ENCODE measurements around the gene MTA2. TPM values are rescaled to one million over a fixed set of nuclear protein-coding genes. Genes with fewer than 3 reads are reported as not detected.

Gene MTA2
- total RNA-seq, 2 experiments from 2014 or later = 231 to 233 TPM

DNA sequence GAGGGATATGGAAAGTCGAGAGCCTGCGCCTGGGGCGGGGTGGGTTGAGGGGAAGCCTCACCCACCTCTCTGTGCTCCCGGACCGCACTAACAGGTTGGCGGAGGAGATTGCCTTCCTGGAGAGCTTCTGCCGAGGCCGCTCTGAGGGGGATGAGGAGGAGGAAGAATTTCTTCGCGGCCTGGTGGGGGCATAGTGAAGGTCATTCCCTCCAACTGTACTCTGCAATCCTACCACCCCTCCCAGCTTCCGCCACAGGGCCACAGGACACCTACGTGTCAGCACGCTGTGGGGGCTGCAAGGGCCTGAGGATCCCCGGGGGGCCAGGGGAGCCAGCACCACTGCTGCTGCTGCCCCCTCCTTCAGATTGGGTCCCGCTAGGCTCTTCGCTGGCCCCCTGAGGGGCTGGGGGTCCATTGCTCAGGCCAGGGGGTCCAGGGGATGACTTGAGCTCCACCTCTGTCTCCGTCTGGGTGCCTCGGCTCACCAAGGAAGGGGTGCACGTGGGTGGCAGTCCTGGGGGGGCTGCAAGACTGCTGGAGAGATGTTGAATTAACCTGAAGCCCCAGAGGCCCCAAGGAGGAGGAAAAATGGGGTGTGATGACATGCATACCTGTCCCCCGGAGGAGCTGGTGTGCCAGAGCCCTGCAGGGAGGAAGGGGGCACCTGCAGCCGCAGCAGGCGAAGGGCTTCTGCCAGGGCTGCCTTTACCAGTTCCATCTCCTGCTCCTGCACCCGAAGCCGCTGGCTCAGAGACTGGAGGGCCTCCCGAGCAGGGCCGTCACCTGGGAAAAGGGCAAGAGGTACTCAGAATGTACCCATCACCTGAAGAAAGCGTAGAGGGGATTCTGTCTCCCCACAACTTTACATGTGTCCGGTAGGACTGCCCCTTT, 9.4 kb upstream of the MTA2 start:
- Mint-ChIP-seq H3K4me1 (peaks cover 39% of the 10 kb centered on the region), H3K9me3 (no peaks in the 10 kb centered on the region), H3K27me3 (no peaks in the 10 kb centered on the region), H3K27ac (peak overlapping the region; percentile 93), H3K36me3 (peaks cover 15% of the 10 kb centered on the region), H3K4me3 (peak overlapping the region; percentile 90)
- POLR2A ChIA-PET = interaction anchor here (0.6 to 5.0 kb wide), 18 partner anchors 8 to 270 kb away, joined by 3 to 50 read pairs (median 7); partner anchors contain the start of genes B3GAT3, C11orf98, CSKMT and GANAB
- ATAC-seq (ENCODE audit: low read depth) (no peak), DNase-seq (no peak)

- H3K4me3 Mint-ChIP-seq = peak overlapping the region; percentile 90
- POLR2A ChIA-PET = interaction anchor here (1.0 to 5.0 kb wide), 8 partner anchors 9 to 271 kb away, joined by 3 to 50 read pairs (median 22); partner anchors contain the start of genes B3GAT3, C11orf98, CSKMT and INTS5
- H3K27me3 Mint-ChIP-seq = no peaks in the 10 kb centered on the region
- H3K36me3 Mint-ChIP-seq = peaks cover 16% of the 10 kb centered on the region
- ATAC-seq (ENCODE audit: low read depth) (no peak), DNase-seq (no peak)
- peaks cover 39% of the 10 kb centered on the region for H3K4me1 Mint-ChIP-seq
- peak overlapping the region; percentile 93 for H3K27ac Mint-ChIP-seq
- no peaks in the 10 kb centered on the region for H3K9me3 Mint-ChIP-seq
Measured at GRCh38 chr11:62610403-62610802, 8.7 kb upstream of the MTA2 start.

DNA sequence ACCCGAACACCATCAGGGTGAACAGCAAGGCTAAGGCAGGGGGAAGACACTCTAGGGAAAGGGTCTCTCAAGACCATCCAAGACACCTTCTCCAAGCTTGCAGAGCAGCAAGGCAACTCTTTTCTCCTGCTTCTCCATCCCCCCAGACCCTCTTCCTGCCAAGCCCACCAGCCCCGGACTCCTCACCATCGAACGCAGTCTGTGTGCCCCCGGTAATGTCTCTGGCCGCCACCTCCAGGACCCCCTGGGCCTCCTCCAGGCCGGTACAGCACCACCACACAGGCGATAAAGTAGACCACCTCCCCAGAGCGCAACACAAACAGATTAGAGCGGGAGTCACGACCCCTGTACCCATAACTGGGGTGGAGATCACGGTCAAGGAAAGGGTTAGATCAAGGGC, 7.1 kb upstream of the MTA2 start:
- Mint-ChIP-seq H3K4me1 (peaks cover 31% of the 10 kb centered on the region), H3K27ac (peak overlapping the region; percentile 30), H3K9me3 (no peaks in the 10 kb centered on the region), H3K36me3 (peaks cover 23% of the 10 kb centered on the region), H3K27me3 (no peaks in the 10 kb centered on the region), H3K4me3 (peak overlapping the region; percentile 22)
- ATAC-seq (ENCODE audit: low read depth) = no peak
- DNase-seq = no peak
- POLR2A ChIA-PET = interaction anchor here (0.7 to 2.0 kb wide), 5 partner anchors 9 to 41 kb away, joined by 3 to 12 read pairs (median 8); partner anchors contain the start of genes B3GAT3 and TUT1

GRCh38 chr11:62607714-62608113, 6.0 kb upstream of the MTA2 start:
- Mint-ChIP-seq H3K9me3 (no peaks in the 10 kb centered on the region), H3K4me1 (peaks cover 28% of the 10 kb centered on the region), H3K27ac (no peak overlapping the region), H3K4me3 (no peak overlapping the region), H3K36me3 (peaks cover 28% of the 10 kb centered on the region), H3K27me3 (no peaks in the 10 kb centered on the region)
- POLR2A ChIA-PET = interaction anchor here (0.7 to 2.0 kb wide), 3 partner anchors 9 to 212 kb away, joined by 3 to 12 read pairs (median 10); partner anchors contain the start of gene TUT1
- ATAC-seq (ENCODE audit: low read depth) (no peak), DNase-seq (no peak)

- peaks cover 28% of the 10 kb centered on the region for H3K4me1 Mint-ChIP-seq
- H3K36me3 Mint-ChIP-seq = peaks cover 32% of the 10 kb centered on the region
Measured at GRCh38 chr11:62605902-62606301, 4.2 kb upstream of the MTA2 start.

GRCh38 chr11:62605467-62605866, 3.8 kb upstream of the MTA2 start:
- ATAC-seq (ENCODE audit: low read depth) (no peak), DNase-seq (no peak)
- Mint-ChIP-seq H3K27ac (no peak overlapping the region), H3K36me3 (peaks cover 34% of the 10 kb centered on the region), H3K27me3 (no peaks in the 10 kb centered on the region), H3K9me3 (no peaks in the 10 kb centered on the region), H3K4me1 (peaks cover 27% of the 10 kb centered on the region), H3K4me3 (no peak overlapping the region)
- POLR2A ChIA-PET = interaction anchor here (1.0 to 1.2 kb wide), 2 partner anchors 13 to 41 kb away, joined by 3 read pairs; partner anchors contain the start of gene GANAB

More at GRCh38 chr11:62605902-62606301, 4.2 kb upstream of the MTA2 start:
- Mint-ChIP-seq H3K9me3 (no peaks in the 10 kb centered on the region), H3K27ac (no peak overlapping the region), H3K4me3 (no peak overlapping the region), H3K27me3 (no peaks in the 10 kb centered on the region)
- ATAC-seq (ENCODE audit: low read depth) (no peak), DNase-seq (no peak)
- POLR2A ChIA-PET = interaction anchor here (1.0 to 1.2 kb wide), 2 partner anchors 14 to 41 kb away, joined by 3 read pairs; partner anchors contain the start of gene GANAB

- Mint-ChIP-seq H3K4me1 (peaks cover 27% of the 10 kb centered on the region), H3K9me3 (no peaks in the 10 kb centered on the region), H3K27ac (no peak overlapping the region), H3K27me3 (no peaks in the 10 kb centered on the region), H3K36me3 (peaks cover 40% of the 10 kb centered on the region), H3K4me3 (no peak overlapping the region)
- POLR2A ChIA-PET = interaction anchor here (1.2 to 1.7 kb wide), 3 partner anchors 17 to 68 kb away, joined by 3 to 5 read pairs (median 3); partner anchors contain the start of genes B3GAT3, INTS5, LBHD1 and UQCC3
- DNase-seq = no peak
- ATAC-seq (ENCODE audit: low read depth) = no peak
Measured at GRCh38 chr11:62604460-62605120, 2.9 kb upstream of the MTA2 start.

DNA sequence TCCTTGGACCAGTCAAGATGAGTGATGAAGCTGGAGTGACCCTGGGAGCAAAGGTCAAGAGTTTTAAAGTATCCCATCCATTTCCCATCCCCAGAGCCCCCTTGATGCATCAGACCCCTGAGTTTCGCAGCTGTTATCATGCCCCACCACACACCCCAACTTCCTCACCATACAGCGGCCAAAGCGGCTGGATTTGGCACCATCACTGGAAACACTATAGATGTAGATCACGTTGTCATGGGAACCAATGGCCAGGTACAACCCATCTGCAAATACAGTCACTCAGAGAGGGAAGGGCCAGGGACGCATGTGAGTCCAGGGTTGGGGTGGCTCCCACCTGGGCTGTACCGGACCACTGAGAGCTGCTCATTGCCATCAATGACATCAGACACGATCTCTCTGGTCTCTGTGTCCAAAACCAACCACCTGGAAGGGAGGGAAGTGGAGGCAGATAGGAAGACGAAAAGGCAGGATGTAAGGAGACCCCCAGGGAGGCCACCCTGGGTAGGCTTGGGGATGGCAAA, 2.2 kb upstream of the MTA2 start:
- Mint-ChIP-seq H3K4me1 (peaks cover 27% of the 10 kb centered on the region), H3K36me3 (peaks cover 43% of the 10 kb centered on the region), H3K27me3 (no peaks in the 10 kb centered on the region), H3K9me3 (no peaks in the 10 kb centered on the region), H3K4me3 (no peak overlapping the region), H3K27ac (no peak overlapping the region)
- no peak for ATAC-seq (ENCODE audit: low read depth)
- no peak for DNase-seq
- POLR2A ChIA-PET = interaction anchor here (1.2 to 3.8 kb wide), 5 partner anchors 8 to 68 kb away, joined by 3 to 83 read pairs (median 5); partner anchors contain the start of genes B3GAT3, EML3, INTS5 and LBHD1

DNA sequence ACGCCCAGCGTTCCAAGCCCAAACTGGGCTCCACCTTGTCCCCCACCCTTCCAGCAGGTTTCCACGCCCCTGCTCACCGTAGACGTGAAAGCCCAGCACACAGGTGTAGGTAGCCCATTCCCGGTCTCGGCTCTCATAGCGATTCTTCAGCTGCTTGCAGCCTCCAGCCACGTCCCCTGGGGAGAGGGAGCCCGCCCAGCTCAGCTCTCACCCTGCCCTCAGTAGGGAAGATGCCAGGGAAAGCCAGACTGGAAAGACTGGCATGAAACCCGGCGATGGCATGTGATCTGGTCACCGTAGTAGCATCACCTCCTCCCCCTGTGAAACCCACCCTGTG, 1.4 kb upstream of the MTA2 start:
- H3K27ac Mint-ChIP-seq = peak overlapping the region; percentile 17
- POLR2A ChIA-PET = interaction anchor here (1.2 to 3.8 kb wide), 4 partner anchors 9 to 50 kb away, joined by 3 to 83 read pairs (median 4); partner anchors contain the start of genes B3GAT3, EML3, INTS5 and TUT1
- ATAC-seq (ENCODE audit: low read depth) (no peak), DNase-seq (no peak)
- peak overlapping the region; percentile 11 for H3K4me3 Mint-ChIP-seq
- no peaks in the 10 kb centered on the region for H3K27me3 Mint-ChIP-seq
- peaks cover 46% of the 10 kb centered on the region for H3K36me3 Mint-ChIP-seq
- peaks cover 26% of the 10 kb centered on the region for H3K4me1 Mint-ChIP-seq
- H3K9me3 Mint-ChIP-seq = no peaks in the 10 kb centered on the region

DNA sequence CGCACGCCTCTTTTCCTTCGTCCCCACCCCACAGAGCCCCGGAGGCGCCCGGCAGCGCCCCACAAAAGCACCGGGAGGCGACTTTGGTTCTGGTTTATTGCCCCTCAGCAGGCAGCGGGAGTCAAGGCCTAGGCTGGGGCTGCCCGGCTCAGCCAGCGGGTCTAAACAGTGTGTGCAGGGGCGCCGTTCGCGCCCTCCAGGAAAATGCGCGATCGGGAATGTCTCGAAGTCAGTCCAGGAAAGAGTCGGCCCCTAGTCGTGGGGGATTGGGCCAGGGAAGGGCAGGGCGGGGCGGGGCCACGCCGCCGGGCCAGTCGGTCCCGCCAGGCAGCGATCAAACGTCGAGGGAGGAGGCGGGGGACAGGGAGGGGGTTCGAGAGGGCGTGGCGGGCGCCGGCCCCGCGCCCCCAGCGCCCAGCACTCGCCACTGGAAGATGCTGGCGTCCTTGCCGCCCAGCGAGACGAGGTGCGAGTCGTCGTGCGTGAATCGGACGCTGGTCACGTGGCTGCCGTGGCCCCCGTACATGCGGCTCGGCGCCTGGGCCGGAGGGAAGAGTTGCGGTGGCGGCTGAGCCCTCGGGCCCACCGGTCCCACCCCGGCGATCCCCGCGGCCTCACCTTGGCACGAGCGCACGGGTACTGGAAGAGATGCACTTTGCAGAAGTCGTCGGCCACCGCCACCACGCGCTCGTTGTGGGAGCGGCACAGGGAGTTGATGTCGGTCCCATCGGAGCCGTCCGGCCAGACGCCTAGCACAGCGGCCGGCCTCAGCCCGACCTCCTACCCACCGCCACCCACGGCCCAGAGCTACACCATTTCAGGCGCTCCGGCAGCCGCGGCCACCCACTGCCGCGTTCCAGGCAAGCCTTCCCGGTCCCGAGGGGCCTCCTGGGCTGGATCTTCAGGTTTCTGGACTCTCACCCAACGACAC, 741 bp upstream of the MTA2 start:
- Mint-ChIP-seq H3K4me3 (peak overlapping the region; percentile 87), H3K9me3 (no peaks in the 10 kb centered on the region), H3K27me3 (no peaks in the 10 kb centered on the region), H3K27ac (peak overlapping the region; percentile 88), H3K4me1 (peaks cover 31% of the 10 kb centered on the region), H3K36me3 (peaks cover 51% of the 10 kb centered on the region)
- POLR2A ChIA-PET = interaction anchor here (0.6 to 4.2 kb wide), 32 partner anchors 9 to 284 kb away, joined by 3 to 83 read pairs (median 6); partner anchors contain the start of genes B3GAT3, BSCL2, C11orf98 and CSKMT
- no peak for ATAC-seq (ENCODE audit: low read depth)
- no peak for DNase-seq

GRCh38 chr11:62601122-62601371, 618 bp downstream of the MTA2 start:
- peak overlapping the region; percentile 87 for H3K4me3 Mint-ChIP-seq
- ATAC-seq (ENCODE audit: low read depth) (no peak), DNase-seq (no peak)

More at GRCh38 chr11:62601122-62601371, 618 bp downstream of the MTA2 start:
- Mint-ChIP-seq H3K4me1 (peaks cover 34% of the 10 kb centered on the region), H3K27ac (peak overlapping the region; percentile 88), H3K9me3 (no peaks in the 10 kb centered on the region), H3K36me3 (peaks cover 51% of the 10 kb centered on the region), H3K27me3 (no peaks in the 10 kb centered on the region)
- POLR2A ChIA-PET = interaction anchor here (0.6 to 4.2 kb wide), 20 partner anchors 9 to 280 kb away, joined by 3 to 83 read pairs (median 8); partner anchors contain the start of genes B3GAT3, BSCL2, C11orf98 and CSKMT
